Colonic mucosa (tissue), 4 donors: Measurements from ENCODE around the gene COQ6. TPM values are rescaled to one million over a fixed set of nuclear protein-coding genes. Genes with fewer than 3 reads are reported as not detected.

Experiments
- DNase-seq: peaks from one replicate; pipeline ENCODE4 v3.0.0-alpha.2; 2020
- H3K27ac ChIP-seq: fragments of 200-600 bp; one replicate; pipeline ENCODE4 v1.8.0; 2021
- H3K27me3 ChIP-seq: fragments of 200-600 bp; one replicate; pipeline ENCODE4 v1.8.0; 2021
- H3K36me3 ChIP-seq: fragments of 200-600 bp; one replicate; pipeline ENCODE4 v1.8.0; 2021
- H3K4me1 ChIP-seq: fragments of 200-600 bp; one replicate; pipeline ENCODE4 v1.8.0; 2021; ENCODE audit warnings: mild to moderate bottlenecking
- H3K4me3 ChIP-seq: fragments of 200-600 bp; one replicate; pipeline ENCODE4 v1.8.0; 2021
- H3K9ac ChIP-seq, 2 donors: one replicate each; pipeline ENCODE4 v1.7.0; 2013; ENCODE audit warnings: control low read depth in 2 of 2, low read depth in 2 of 2, low read length in 2 of 2
- H3K9me3 ChIP-seq: fragments of 200-600 bp; one replicate; pipeline ENCODE4 v1.8.0; 2021
- CTCF ChIP-seq: fragments of 200-600 bp; IDR thresholded peaks from one replicate; pipeline ENCODE4 v1.8.0; 2022; ENCODE audit warnings: antibody characterized with exemption, mild to moderate bottlenecking
- intact Hi-C: fragments of 100-400 bp; cut with DNase I; formaldehyde crosslinking; loops from one replicate; pipeline ENCODE4 v1.14.1; 2022
- total RNA-seq, 2 donors: library from RNA; stranded (reverse); fragmentation: NEBNext Ultra II Directional in 1 of 2; extraction: Animal tissue kit (Norgen Biotek cat#: 25700) in 1 of 2; gene quantifications; one replicate each; pipeline ENCODE4 v1.2.1, GENCODE V29; 2021
- donor health status: healthy.
- donor health status: DM: no; HTN: no; CAD: no.
- donor health status: DM: no; HTN: no; CAD: no.

COQ6 gene
- total RNA-seq, 2 donors from 2014 or later = 21.6 to 23.5 TPM

GRCh38 chr14:73924337-73924736, 25.8 kb upstream of the COQ6 start:
- Histone ChIP-seq H3K27ac (no peak overlapping the region), H3K27me3 (no peaks in the 10 kb centered on the region), H3K4me1 (no peaks in the 10 kb centered on the region), H3K9me3 (no peaks in the 10 kb centered on the region), H3K9ac (no peak overlapping the region), H3K36me3 (peaks cover 26% of the 10 kb centered on the region), H3K4me3 (no peak overlapping the region)
- DNase-seq = no peak
- no peak for TF ChIP-seq CTCF
- intact Hi-C loops = no loop called here

- DNase-seq = no peak
- H3K36me3 ChIP-seq = peaks cover 3% of the 10 kb centered on the region
- no peaks in the 10 kb centered on the region for H3K9me3 ChIP-seq
- H3K4me1 ChIP-seq = no peaks in the 10 kb centered on the region
- intact Hi-C loops = no loop called here
- H3K4me3 ChIP-seq = no peak overlapping the region
- no peaks in the 10 kb centered on the region for H3K27me3 ChIP-seq
- no peak overlapping the region for H3K9ac ChIP-seq
- TF ChIP-seq CTCF = no peak
- H3K27ac ChIP-seq = no peak overlapping the region
Observed at GRCh38 chr14:73935666-73936065, 14.4 kb upstream of the COQ6 start.

GRCh38 chr14:73936548-73936947, 13.6 kb upstream of the COQ6 start:
- H3K9me3 ChIP-seq = no peaks in the 10 kb centered on the region
- TF ChIP-seq CTCF = no peak
- no peak overlapping the region for H3K4me3 ChIP-seq
- no peak for DNase-seq
- H3K9ac ChIP-seq = no peak overlapping the region
- no peak overlapping the region for H3K27ac ChIP-seq
- H3K4me1 ChIP-seq = no peaks in the 10 kb centered on the region
- intact Hi-C loops = no loop called here
- H3K27me3 ChIP-seq = no peaks in the 10 kb centered on the region
- H3K36me3 ChIP-seq = peaks cover 3% of the 10 kb centered on the region

GRCh38 chr14:73937012-73937411, 13.1 kb upstream of the COQ6 start:
- Histone ChIP-seq H3K4me1 (no peaks in the 10 kb centered on the region), H3K36me3 (peaks cover 3% of the 10 kb centered on the region), H3K9ac (no peak overlapping the region), H3K9me3 (no peaks in the 10 kb centered on the region), H3K4me3 (no peak overlapping the region), H3K27ac (no peak overlapping the region), H3K27me3 (no peaks in the 10 kb centered on the region)
- intact Hi-C loops = no loop called here
- TF ChIP-seq CTCF = no peak
- no peak for DNase-seq

GRCh38 chr14:73942180-73942579, 7.9 kb upstream of the COQ6 start:
- no peaks in the 10 kb centered on the region for H3K36me3 ChIP-seq
- intact Hi-C loops = no loop called here
- no peak overlapping the region for H3K27ac ChIP-seq
- no peak overlapping the region for H3K4me3 ChIP-seq
- no peak for DNase-seq
- H3K4me1 ChIP-seq = peaks cover 15% of the 10 kb centered on the region
- no peak overlapping the region for H3K9ac ChIP-seq
- TF ChIP-seq CTCF = no peak
- no peaks in the 10 kb centered on the region for H3K27me3 ChIP-seq
- H3K9me3 ChIP-seq = no peaks in the 10 kb centered on the region

GRCh38 chr14:73943083-73943482, 7.0 kb upstream of the COQ6 start:
- no peak overlapping the region for H3K27ac ChIP-seq
- no peaks in the 10 kb centered on the region for H3K36me3 ChIP-seq
- H3K9ac ChIP-seq = no peak overlapping the region
- no peaks in the 10 kb centered on the region for H3K9me3 ChIP-seq
- intact Hi-C loops = no loop called here
- peak; percentile 39 for DNase-seq
- no peak overlapping the region for H3K4me3 ChIP-seq
- peaks cover 15% of the 10 kb centered on the region for H3K4me1 ChIP-seq
- H3K27me3 ChIP-seq = no peaks in the 10 kb centered on the region
- TF ChIP-seq CTCF = no peak
